Adrenal gland (tissue), 12 donors: ENCODE measurements around the gene ASF1A. TPM values are rescaled to one million over a fixed set of nuclear protein-coding genes. Genes with fewer than 3 reads are reported as not detected.

ENCODE experiments used
- DNase-seq, 7 donors: peaks; one replicate each; pipeline ENCODE4 v3.0.0-alpha.2; 2019 to 2020
- H3K27ac ChIP-seq, 5 donors: fragments of 200-600 bp; sonication (generic) in 4 of 5; 1 replicate in 3 of 5; 2 replicates in 2 of 5; pipeline versions ENCODE4 v1.5.1 to v1.8.0; 2016 to 2020; ENCODE audit warnings: mild to moderate bottlenecking in 1 of 5
- H3K27me3 ChIP-seq: fragments of 200-600 bp; 2 replicates; pipeline ENCODE4 v1.8.0; 2021
- H3K36me3 ChIP-seq, 2 donors: fragments of 200-600 bp; replicated peaks in 1 of 2; 1 replicate in 1 of 2; 2 replicates in 1 of 2; pipeline versions ENCODE4 v1.5.1 to v1.8.0; 2018 to 2022
- H3K4me1 ChIP-seq, 2 donors: fragments of 200-600 bp; replicated peaks in 1 of 2; 1 replicate in 1 of 2; 2 replicates in 1 of 2; pipeline versions ENCODE4 v1.5.1 to v1.8.0; 2018 to 2021
- H3K4me3 ChIP-seq, 4 donors: fragments of 200-600 bp; sonication (generic) in 3 of 4; one replicate each; pipeline ENCODE4 v1.5.1; 2016 to 2018
- H3K9me3 ChIP-seq, 3 donors: fragments of 200-600 bp; sonication (generic) in 1 of 3; replicated peaks in 1 of 3; 1 replicate in 2 of 3; 2 replicates in 1 of 3; pipeline versions ENCODE4 v1.5.1 to v1.8.0; 2016 to 2021
- CTCF ChIP-seq, 6 experiments: fragments of 450-650 bp in 4 of 6; fragments of 200-600 bp in 2 of 6; sonication (generic) in 1 of 6; IDR thresholded peaks; 1 replicate in 5 of 6; 2 replicates in 1 of 6; pipeline versions ENCODE4 v1.5.1 to v1.8.0; 2016 to 2021; ENCODE audit warnings: antibody characterized with exemption in 6 of 6, mild to moderate bottlenecking in 2 of 6, moderate library complexity in 1 of 6
- POLR2A ChIP-seq, 2 donors: fragments of 450-650 bp; IDR thresholded peaks; one replicate each; pipeline ENCODE4 v1.6.1; 2017; ENCODE audit warnings: antibody characterized with exemption in 2 of 2, mild to moderate bottlenecking in 2 of 2, moderate library complexity in 1 of 2
- WGBS, 4 donors: extraction: QIAGEN DNeasy Blood & Tissue Kit in 2 of 4; methylation state at CpG; one replicate each; pipeline versions ENCODE4 v1.1.5 to v1.1.7; 2013 to 2017; 5-methylcytosine and 5-hydroxymethylcytosine counted together
- intact Hi-C, 2 donors: fragments of 100-400 bp; cut with DNase I; formaldehyde crosslinking; loops; one replicate each; pipeline versions ENCODE4 v1.14.1 to v1.15.0; 2022 to 2023
- polyA plus RNA-seq, 3 donors: library from polyadenylated mRNA; stranded (reverse); fragments of 200-250 nt in 2 of 3; fragments of 350-450 nt in 1 of 3; fragmentation: Illumina TruSeq in 1 of 3; extraction: RNeasy Lipid Tissue Mini Kit (QIAGEN cat#74804) in 1 of 3; gene quantifications; one replicate each; pipeline ENCODE4 v1.2.3, GENCODE V29; 2013 to 2014
- total RNA-seq, 9 donors: library from RNA; depleted of rRNA in 4 of 9; stranded (reverse); fragments of >200 nt in 4 of 9; fragments of 120-200 nt in 1 of 9; fragmentation: NEBNext Ultra II Directional in 1 of 9; extraction: Animal tissue kit (Norgen Biotek cat#: 25700) in 1 of 9; gene quantifications; one replicate each; pipeline versions ENCODE4 v1.1.0 to v1.2.4, GENCODE V29; 2013 to 2023
- donor health status: healthy with polysubstance abuse.
- donor health status: Bipolar disorder and iron deficiency.
- donor health status: DM: yes; HTN: yes; CAD: no.
- donor health status: DM: no; HTN: no; CAD: no.
- donor health status: DM: no; HTN: no; CAD: no.
- donor health status: DM: yes; HTN: yes; CAD: no.

ASF1A gene
- total and polyA plus RNA-seq, 12 donors, result 8.7 to 107 (median 21.5) TPM

GRCh38 chr6:118876814-118877213 lies 17.1 kb upstream of the ASF1A start:
- H3K9me3 ChIP-seq, result no peaks in the 10 kb centered on the region
- H3K36me3 ChIP-seq, result no peaks in the 10 kb centered on the region
- H3K4me1 ChIP-seq, result peaks cover 0 to 22% of the 10 kb centered on the region in 2 donors
- no peak for DNase-seq
- peak overlapping the region in 2 of 5 donors; percentile 30 to 55 for H3K27ac ChIP-seq
- TF ChIP-seq POLR2A (IDR thresholded peaks at IDR 0.05) (no peak), CTCF (IDR thresholded peaks at IDR 0.05) (no peak)
- H3K27me3 ChIP-seq, result no peaks in the 10 kb centered on the region
- no peak overlapping the region for H3K4me3 ChIP-seq
- intact Hi-C loops, result no loop called here

GRCh38 chr6:118877806-118878205 lies 16.1 kb upstream of the ASF1A start:
- no peaks in the 10 kb centered on the region for H3K27me3 ChIP-seq
- no peak overlapping the region for H3K4me3 ChIP-seq
- WGBS, 4 donors, result 92 to 98% (median 97%) methylated on average over 2 of the region's 2 CpGs
- no peak overlapping the region for H3K27ac ChIP-seq
- no peak for TF ChIP-seq CTCF (IDR thresholded peaks at IDR 0.05)
- TF ChIP-seq POLR2A (IDR thresholded peaks at IDR 0.05), result no peak
- peaks cover 0 to 16% of the 10 kb centered on the region in 2 donors for H3K4me1 ChIP-seq
- no peaks in the 10 kb centered on the region for H3K9me3 ChIP-seq
- intact Hi-C loops, result no loop called here
- no peaks in the 10 kb centered on the region for H3K36me3 ChIP-seq
- DNase-seq, result no peak

- H3K4me3 ChIP-seq, result no peak overlapping the region
- peaks cover 0 to 11% of the 10 kb centered on the region in 2 donors for H3K4me1 ChIP-seq
- intact Hi-C loops, result no loop called here
- H3K9me3 ChIP-seq, result no peaks in the 10 kb centered on the region
- H3K36me3 ChIP-seq, result no peaks in the 10 kb centered on the region
- no peak for TF ChIP-seq CTCF (IDR thresholded peaks at IDR 0.05)
- TF ChIP-seq POLR2A (IDR thresholded peaks at IDR 0.05), result no peak
- no peak for DNase-seq
- WGBS, 4 donors, result 84 to 89% (median 86%) methylated on average over 9 of the region's 9 CpGs
- no peak overlapping the region for H3K27ac ChIP-seq
- no peaks in the 10 kb centered on the region for H3K27me3 ChIP-seq
Observed at GRCh38 chr6:118881440-118882313, 12.3 kb upstream of the ASF1A start.

- H3K9me3 ChIP-seq, result no peaks in the 10 kb centered on the region
- H3K4me1 ChIP-seq, result peaks cover 0 to 4% of the 10 kb centered on the region in 2 donors
- intact Hi-C loops, result no loop called here
- TF ChIP-seq POLR2A (IDR thresholded peaks at IDR 0.05), result no peak
- TF ChIP-seq CTCF (IDR thresholded peaks at IDR 0.05), result no peak
- 77 to 86% (median 82%) methylated on average over 4 of the region's 4 CpGs for WGBS, 4 donors
- no peak overlapping the region for H3K27ac ChIP-seq
- H3K36me3 ChIP-seq, result no peaks in the 10 kb centered on the region
- no peak overlapping the region for H3K4me3 ChIP-seq
- no peaks in the 10 kb centered on the region for H3K27me3 ChIP-seq
- no peak for DNase-seq
Observed at GRCh38 chr6:118882314-118882905, 11.5 kb upstream of the ASF1A start.
